ENCODE data around the gene PIMREG. TPM values are rescaled to one million over a fixed set of nuclear protein-coding genes. Genes with fewer than 3 reads are reported as not detected.

Gene PIMREG
- polyA plus RNA-seq, 6 donors from 2014 or later = not detected

- Mint-ChIP-seq H3K27ac (peak overlapping the region in 1 of 6 donors; percentile 9), H3K27me3 (no peaks in the 10 kb centered on the region), H3K4me3 (no peak overlapping the region), H3K4me1 (peaks cover 19 to 24% (median 20%) of the 10 kb centered on the region in 3 donors), H3K36me3 (no peaks in the 10 kb centered on the region), H3K9me3 (no peaks in the 10 kb centered on the region)
- DNase-seq = no peak
- ATAC-seq (ENCODE audit: low read depth in 2 of 2) = no peak
These were observed 2.4 kb downstream of the PIMREG start for GRCh38 chr17:6446516-6447100.

GRCh38 chr17:6448473-6448872 is 4.2 kb downstream of the PIMREG start:
- peak overlapping the region in 1 of 6 donors; percentile 12 for H3K27ac Mint-ChIP-seq
- DNase-seq (no peak), ATAC-seq (ENCODE audit: low read depth in 2 of 2) (no peak)
- H3K36me3 Mint-ChIP-seq = no peaks in the 10 kb centered on the region
- no peaks in the 10 kb centered on the region for H3K9me3 Mint-ChIP-seq
- no peaks in the 10 kb centered on the region for H3K27me3 Mint-ChIP-seq
- H3K4me3 Mint-ChIP-seq = peak overlapping the region in 1 of 8 donors; percentile 14
- H3K4me1 Mint-ChIP-seq = peaks cover 24 to 37% (median 26%) of the 10 kb centered on the region in 3 donors

- Mint-ChIP-seq H3K4me3 (no peak overlapping the region), H3K4me1 (peaks cover 25 to 34% (median 27%) of the 10 kb centered on the region in 3 donors), H3K27me3 (no peaks in the 10 kb centered on the region), H3K36me3 (no peaks in the 10 kb centered on the region), H3K9me3 (no peaks in the 10 kb centered on the region), H3K27ac (no peak overlapping the region)
- no peak for ATAC-seq (ENCODE audit: low read depth in 2 of 2)
- DNase-seq = no peak
These were observed 5.1 kb downstream of the PIMREG start for GRCh38 chr17:6449307-6449706.

GRCh38 chr17:6450926-6451832 is 6.9 kb downstream of the PIMREG start:
- peak overlapping the region in 2 of 8 donors; percentile 25 to 70 for H3K4me3 Mint-ChIP-seq
- H3K36me3 Mint-ChIP-seq = no peaks in the 10 kb centered on the region
- H3K9me3 Mint-ChIP-seq = no peaks in the 10 kb centered on the region
- H3K4me1 Mint-ChIP-seq = peaks cover 29 to 32% (median 30%) of the 10 kb centered on the region in 3 donors
- DNase-seq (no peak), ATAC-seq (ENCODE audit: low read depth in 2 of 2) (no peak)
- peak overlapping the region in 2 of 6 donors; percentile 26 to 52 for H3K27ac Mint-ChIP-seq
- no peaks in the 10 kb centered on the region for H3K27me3 Mint-ChIP-seq

- Mint-ChIP-seq H3K27ac (peak overlapping the region in 5 of 6 donors; percentile 56 to 94 (median 85)), H3K4me1 (peaks cover 35 to 43% (median 41%) of the 10 kb centered on the region in 3 donors)
These were observed 8.4 kb downstream of the PIMREG start for GRCh38 chr17:6452471-6453266.

GRCh38 chr17:6453279-6454024 is 9.2 kb downstream of the PIMREG start:
- H3K27ac Mint-ChIP-seq = peak overlapping the region; percentile 60 to 94 (median 88)
- H3K36me3 Mint-ChIP-seq = no peaks in the 10 kb centered on the region
- DNase-seq (no peak), ATAC-seq (ENCODE audit: low read depth in 2 of 2) (no peak)
- peaks cover 35 to 43% (median 41%) of the 10 kb centered on the region in 3 donors for H3K4me1 Mint-ChIP-seq
- no peaks in the 10 kb centered on the region for H3K9me3 Mint-ChIP-seq
- H3K27me3 Mint-ChIP-seq = no peaks in the 10 kb centered on the region
- H3K4me3 Mint-ChIP-seq = peak overlapping the region in 6 of 8 donors; percentile 11 to 58 (median 41)

More at GRCh38 chr17:6452471-6453266, 8.4 kb downstream of the PIMREG start:
- Mint-ChIP-seq H3K27me3 (no peaks in the 10 kb centered on the region), H3K36me3 (no peaks in the 10 kb centered on the region), H3K4me3 (peak overlapping the region in 2 of 8 donors; percentile 55 to 58), H3K9me3 (no peaks in the 10 kb centered on the region)
- DNase-seq (no peak), ATAC-seq (ENCODE audit: low read depth in 2 of 2) (no peak)

- ATAC-seq (ENCODE audit: low read depth in 2 of 2) (no peak), DNase-seq (no peak)
- Mint-ChIP-seq H3K4me3 (peak overlapping the region in 6 of 8 donors; percentile 30 to 69 (median 46)), H3K9me3 (no peaks in the 10 kb centered on the region), H3K27me3 (no peaks in the 10 kb centered on the region), H3K4me1 (peaks cover 35 to 43% (median 41%) of the 10 kb centered on the region in 3 donors), H3K36me3 (no peaks in the 10 kb centered on the region), H3K27ac (peak overlapping the region in 5 of 6 donors; percentile 85 to 94 (median 93))
These were observed 10.5 kb downstream of the PIMREG start for GRCh38 chr17:6454495-6455320.

- DNase-seq = peak; percentile 73
- H3K4me1 Mint-ChIP-seq = peaks cover 35 to 43% (median 41%) of the 10 kb centered on the region in 3 donors
- H3K27ac Mint-ChIP-seq = peak overlapping the region; percentile 21 to 95 (median 91)
- ATAC-seq (ENCODE audit: low read depth in 2 of 2) = peak; percentile 97
- H3K27me3 Mint-ChIP-seq = no peaks in the 10 kb centered on the region
- no peaks in the 10 kb centered on the region for H3K9me3 Mint-ChIP-seq
- H3K4me3 Mint-ChIP-seq = peak overlapping the region in 6 of 8 donors; percentile 51 to 71 (median 66)
- H3K36me3 Mint-ChIP-seq = no peaks in the 10 kb centered on the region
These were observed 11.1 kb downstream of the PIMREG start for GRCh38 chr17:6455321-6455705.

- Mint-ChIP-seq H3K36me3 (no peaks in the 10 kb centered on the region), H3K4me3 (peak overlapping the region in 7 of 8 donors; percentile 4 to 45 (median 31)), H3K4me1 (peaks cover 31 to 37% (median 37%) of the 10 kb centered on the region in 3 donors), H3K27me3 (no peaks in the 10 kb centered on the region), H3K9me3 (no peaks in the 10 kb centered on the region), H3K27ac (peak overlapping the region in 5 of 6 donors; percentile 36 to 94 (median 73))
- ATAC-seq (ENCODE audit: low read depth in 2 of 2) = no peak
- DNase-seq = no peak
These were observed 12.1 kb downstream of the PIMREG start for GRCh38 chr17:6456321-6456720.

GRCh38 chr17:6456914-6457687 is 12.8 kb downstream of the PIMREG start:
- DNase-seq (no peak), ATAC-seq (ENCODE audit: low read depth in 2 of 2) (no peak)
- no peaks in the 10 kb centered on the region for H3K9me3 Mint-ChIP-seq
- peaks cover 28 to 33% (median 30%) of the 10 kb centered on the region in 3 donors for H3K4me1 Mint-ChIP-seq
- H3K27ac Mint-ChIP-seq = peak overlapping the region in 3 of 6 donors; percentile 29 to 88 (median 70)
- peak overlapping the region in 4 of 8 donors; percentile 9 to 26 (median 26) for H3K4me3 Mint-ChIP-seq
- no peaks in the 10 kb centered on the region for H3K36me3 Mint-ChIP-seq
- H3K27me3 Mint-ChIP-seq = no peaks in the 10 kb centered on the region

GRCh38 chr17:6457688-6458459 is 13.6 kb downstream of the PIMREG start:
- Mint-ChIP-seq H3K4me1 (peaks cover 24 to 30% (median 24%) of the 10 kb centered on the region in 3 donors), H3K4me3 (peak overlapping the region in 1 of 8 donors; percentile 9), H3K27me3 (no peaks in the 10 kb centered on the region), H3K27ac (peak overlapping the region in 1 of 6 donors; percentile 80), H3K36me3 (no peaks in the 10 kb centered on the region), H3K9me3 (no peaks in the 10 kb centered on the region)
- DNase-seq (no peak), ATAC-seq (ENCODE audit: low read depth in 2 of 2) (no peak)

All from naive B cell (primary cell).